ENCODE results near the gene SLC15A1.

The SLC15A1 gene, protein sequence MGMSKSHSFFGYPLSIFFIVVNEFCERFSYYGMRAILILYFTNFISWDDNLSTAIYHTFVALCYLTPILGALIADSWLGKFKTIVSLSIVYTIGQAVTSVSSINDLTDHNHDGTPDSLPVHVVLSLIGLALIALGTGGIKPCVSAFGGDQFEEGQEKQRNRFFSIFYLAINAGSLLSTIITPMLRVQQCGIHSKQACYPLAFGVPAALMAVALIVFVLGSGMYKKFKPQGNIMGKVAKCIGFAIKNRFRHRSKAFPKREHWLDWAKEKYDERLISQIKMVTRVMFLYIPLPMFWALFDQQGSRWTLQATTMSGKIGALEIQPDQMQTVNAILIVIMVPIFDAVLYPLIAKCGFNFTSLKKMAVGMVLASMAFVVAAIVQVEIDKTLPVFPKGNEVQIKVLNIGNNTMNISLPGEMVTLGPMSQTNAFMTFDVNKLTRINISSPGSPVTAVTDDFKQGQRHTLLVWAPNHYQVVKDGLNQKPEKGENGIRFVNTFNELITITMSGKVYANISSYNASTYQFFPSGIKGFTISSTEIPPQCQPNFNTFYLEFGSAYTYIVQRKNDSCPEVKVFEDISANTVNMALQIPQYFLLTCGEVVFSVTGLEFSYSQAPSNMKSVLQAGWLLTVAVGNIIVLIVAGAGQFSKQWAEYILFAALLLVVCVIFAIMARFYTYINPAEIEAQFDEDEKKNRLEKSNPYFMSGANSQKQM

DNA sequence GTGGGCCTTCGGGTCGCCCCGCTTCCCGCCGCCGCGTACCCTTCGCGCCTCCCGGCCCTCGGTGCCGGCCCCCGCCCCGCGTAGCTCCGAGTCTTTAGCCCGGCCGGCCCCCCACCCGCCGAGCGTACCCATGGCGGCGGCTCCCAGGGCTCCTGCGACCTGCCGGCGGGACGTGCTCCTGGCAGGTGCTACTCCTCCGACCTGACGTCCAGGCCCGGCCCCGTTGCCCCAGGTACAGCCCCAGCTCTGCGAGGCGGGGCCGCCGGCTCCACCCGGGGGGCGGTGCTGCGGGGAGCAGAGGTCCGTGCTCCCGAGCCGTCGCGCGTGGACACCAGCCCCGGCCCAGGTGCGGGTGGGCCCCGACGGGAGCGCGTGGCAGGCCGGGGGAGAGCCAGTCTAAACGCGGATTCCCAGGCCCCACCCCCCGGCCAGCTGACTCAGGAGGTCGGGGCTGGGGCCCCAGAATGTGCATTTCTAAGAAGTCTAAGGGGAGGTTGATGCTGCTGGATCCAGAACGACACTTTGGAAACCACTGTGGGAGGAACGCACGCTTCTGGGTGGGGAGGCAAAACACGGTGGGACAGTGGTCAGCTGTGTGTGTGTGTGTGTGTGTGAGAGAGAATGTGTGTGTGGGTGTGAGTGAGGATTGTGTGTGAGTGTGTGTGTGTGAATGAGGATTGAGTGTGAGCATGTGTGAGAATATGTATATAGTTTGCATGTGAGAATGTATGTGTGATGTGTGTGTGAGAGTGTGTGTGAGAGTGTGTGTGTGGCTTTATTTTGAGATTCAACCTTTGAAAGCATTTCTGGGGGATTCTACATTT, at the start of gene SLC15A1:
SLC15A1 (minus strand) TSS at position 206 of the 824 bp plus-strand sequence; CDS start at position 132, 74 bp downstream.
- H3K27me3 ChIP-seq (ENCODE audit: control insufficient read depth in 1 of 2, insufficient read depth in 2 of 2, low read length in 2 of 2): peaks cover 15 to 18% of the 10 kb centered on the region in 2 donors
- peak within 1 kb of the TSS; percentile 70 for H3K27ac ChIP-seq (ENCODE audit: low read depth, low read length)
- no peaks in the 10 kb centered on the region for H3K36me3 ChIP-seq (ENCODE audit: control insufficient read depth in 1 of 2, insufficient read depth in 2 of 2, low read length in 2 of 2)
- H3K4me1 ChIP-seq (ENCODE audit: control insufficient read depth in 1 of 2, insufficient read depth in 2 of 2, low read length in 2 of 2): peaks cover 0 to 8% of the 10 kb centered on the region in 2 donors
- H3K9ac ChIP-seq (ENCODE audit: low read depth in 1 of 2, low read length in 2 of 2): peak within 1 kb of the TSS; percentile 60 to 63
- peak within 1 kb of the TSS; percentile 63 to 75 for H3K4me3 ChIP-seq (ENCODE audit: low read depth in 1 of 2, low read length in 2 of 2)
- no peaks in the 10 kb centered on the region for H3K9me3 ChIP-seq (ENCODE audit: control insufficient read depth in 1 of 2, low read length in 2 of 2)

DNA sequence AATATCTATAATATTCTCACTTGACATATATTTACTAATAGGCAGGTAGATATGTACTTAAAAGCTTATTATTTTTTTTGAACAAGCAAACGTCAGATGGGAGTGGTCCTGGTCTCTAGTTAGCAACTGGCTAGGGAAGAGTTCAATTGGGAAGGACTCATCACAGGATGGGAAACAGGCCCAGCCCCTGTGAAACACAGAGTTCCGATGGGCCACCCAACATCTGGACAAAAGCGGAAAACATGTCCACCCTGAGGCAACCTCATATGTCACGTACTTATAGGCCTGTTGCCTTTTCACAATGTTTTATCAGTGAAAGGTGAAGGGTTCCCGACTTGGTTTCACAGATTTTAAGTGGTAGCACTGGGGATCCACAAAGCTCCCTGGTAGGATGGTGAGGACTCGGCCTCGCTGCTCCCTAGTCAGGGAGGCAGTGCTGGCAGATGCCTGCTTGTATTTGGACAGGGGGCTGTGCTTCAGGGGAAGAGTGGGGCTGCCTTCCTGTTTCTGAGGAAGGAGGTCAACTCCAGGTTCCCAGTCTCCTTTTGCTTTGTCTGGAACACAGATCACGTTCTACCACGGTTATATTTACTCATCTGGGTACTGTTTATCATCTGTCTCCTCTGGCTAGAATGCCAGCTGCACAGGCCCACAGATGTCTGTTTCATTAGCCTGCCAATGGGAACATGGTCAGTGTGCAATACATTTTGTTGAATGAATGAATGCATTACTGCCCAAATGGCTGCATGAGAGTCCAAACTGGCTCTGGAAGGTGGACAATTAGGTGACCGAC, 49.4 kb upstream of the SLC15A1 start:
- Histone ChIP-seq H3K4me1 (ENCODE audit: control insufficient read depth in 1 of 2, insufficient read depth in 2 of 2, low read length in 2 of 2) (peaks cover 5 to 23% of the 10 kb centered on the region in 2 donors), H3K9ac (ENCODE audit: low read depth in 1 of 2, low read length in 2 of 2) (no peak overlapping the region), H3K27ac (ENCODE audit: low read depth, low read length) (no peak overlapping the region), H3K27me3 (ENCODE audit: control insufficient read depth in 1 of 2, insufficient read depth in 2 of 2, low read length in 2 of 2) (no peaks in the 10 kb centered on the region), H3K36me3 (ENCODE audit: control insufficient read depth in 1 of 2, insufficient read depth in 2 of 2, low read length in 2 of 2) (peaks cover 3 to 15% of the 10 kb centered on the region in 2 donors), H3K9me3 (ENCODE audit: control insufficient read depth in 1 of 2, low read length in 2 of 2) (no peaks in the 10 kb centered on the region), H3K4me3 (ENCODE audit: low read depth in 1 of 2, low read length in 2 of 2) (no peak overlapping the region)

DNA sequence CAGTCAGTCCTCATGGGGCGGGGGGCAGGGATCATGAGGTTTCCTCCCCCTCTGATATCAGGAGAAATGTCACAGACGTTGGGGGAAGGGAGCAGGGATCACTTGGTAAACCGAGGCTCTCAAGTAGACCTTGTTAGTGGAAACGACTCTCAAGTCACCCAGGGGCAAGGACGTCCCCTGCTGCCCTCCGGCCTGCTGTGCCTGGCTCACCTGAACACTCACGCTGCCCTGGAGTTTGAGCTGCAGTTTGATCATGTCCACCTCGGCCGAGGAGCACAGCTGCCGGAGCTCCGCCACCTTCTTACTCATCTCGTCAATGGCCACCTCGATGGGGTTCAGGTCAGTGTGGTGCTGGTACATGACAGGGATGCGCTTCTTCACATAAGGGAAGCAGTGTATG, 47.6 kb upstream of the SLC15A1 start:
- Histone ChIP-seq H3K27ac (ENCODE audit: low read depth, low read length) (no peak overlapping the region), H3K36me3 (ENCODE audit: control insufficient read depth in 1 of 2, insufficient read depth in 2 of 2, low read length in 2 of 2) (peaks cover 7 to 20% of the 10 kb centered on the region in 2 donors), H3K27me3 (ENCODE audit: control insufficient read depth in 1 of 2, insufficient read depth in 2 of 2, low read length in 2 of 2) (no peaks in the 10 kb centered on the region), H3K4me1 (ENCODE audit: control insufficient read depth in 1 of 2, insufficient read depth in 2 of 2, low read length in 2 of 2) (peaks cover 5 to 23% of the 10 kb centered on the region in 2 donors), H3K9me3 (ENCODE audit: control insufficient read depth in 1 of 2, low read length in 2 of 2) (no peaks in the 10 kb centered on the region), H3K9ac (ENCODE audit: low read depth in 1 of 2, low read length in 2 of 2) (no peak overlapping the region), H3K4me3 (ENCODE audit: low read depth in 1 of 2, low read length in 2 of 2) (no peak overlapping the region)

DNA sequence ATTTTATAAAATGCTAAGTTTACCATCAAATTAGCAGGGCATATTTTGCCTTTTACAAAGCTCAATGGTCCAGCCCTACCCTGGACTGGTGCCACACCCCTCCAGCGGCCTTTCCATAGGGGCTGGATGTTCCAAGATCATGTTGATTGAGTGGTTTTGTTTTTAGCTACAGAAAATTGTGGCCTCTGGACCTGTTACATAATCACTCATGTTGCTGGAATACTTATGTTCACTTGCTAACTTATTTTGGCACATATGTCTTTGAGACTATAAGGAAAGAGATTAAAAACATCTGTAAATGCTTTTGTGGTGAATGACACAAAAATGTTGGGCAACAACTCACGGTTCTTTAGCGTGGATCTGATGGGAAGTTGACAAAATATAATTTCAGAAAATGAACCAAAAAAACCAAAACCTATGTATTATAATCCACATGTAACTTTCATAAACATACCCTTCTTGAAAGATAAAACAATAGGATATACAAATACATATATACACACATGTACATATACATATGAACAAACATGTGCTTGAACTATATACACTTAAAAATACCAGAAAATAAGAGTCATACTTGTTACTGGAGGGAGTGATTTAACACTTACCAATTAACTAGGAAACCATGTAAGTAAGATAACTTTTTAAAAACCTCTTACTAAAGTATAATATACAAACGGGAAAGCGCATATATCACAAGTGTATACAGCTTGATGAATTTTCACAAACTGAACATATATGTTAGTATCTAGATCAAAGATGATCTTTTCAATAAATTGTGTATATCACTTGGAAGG, 46.6 kb upstream of the SLC15A1 start:
- no peaks in the 10 kb centered on the region for H3K9me3 ChIP-seq (ENCODE audit: control insufficient read depth in 1 of 2, low read length in 2 of 2)
- no peak overlapping the region for H3K4me3 ChIP-seq (ENCODE audit: low read depth in 1 of 2, low read length in 2 of 2)
- no peaks in the 10 kb centered on the region for H3K27me3 ChIP-seq (ENCODE audit: control insufficient read depth in 1 of 2, insufficient read depth in 2 of 2, low read length in 2 of 2)
- no peak overlapping the region for H3K9ac ChIP-seq (ENCODE audit: low read depth in 1 of 2, low read length in 2 of 2)
- peaks cover 5 to 18% of the 10 kb centered on the region in 2 donors for H3K4me1 ChIP-seq (ENCODE audit: control insufficient read depth in 1 of 2, insufficient read depth in 2 of 2, low read length in 2 of 2)
- H3K36me3 ChIP-seq (ENCODE audit: control insufficient read depth in 1 of 2, insufficient read depth in 2 of 2, low read length in 2 of 2): peaks cover 14 to 28% of the 10 kb centered on the region in 2 donors
- H3K27ac ChIP-seq (ENCODE audit: low read depth, low read length): no peak overlapping the region

DNA sequence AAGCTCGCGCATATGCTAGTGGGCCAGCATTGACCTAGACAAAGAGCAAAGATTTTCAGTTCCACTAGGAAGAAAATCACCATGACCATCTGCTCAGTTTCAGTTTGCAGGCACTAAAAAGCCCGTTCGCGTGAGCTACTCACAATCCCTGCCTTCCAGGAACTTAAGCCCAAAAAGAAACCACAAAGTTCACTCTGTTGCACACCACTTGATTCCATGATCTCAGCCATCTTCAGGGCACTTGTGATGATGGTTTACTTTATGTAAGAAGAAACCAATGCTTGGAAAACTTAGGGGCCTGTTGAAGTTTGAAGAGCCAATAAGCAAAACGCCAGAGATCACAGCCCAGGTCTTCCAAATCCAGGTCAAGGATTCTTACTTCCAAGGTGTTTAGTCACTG, 45.0 kb upstream of the SLC15A1 start:
- Histone ChIP-seq H3K36me3 (ENCODE audit: control insufficient read depth in 1 of 2, insufficient read depth in 2 of 2, low read length in 2 of 2) (peaks cover 18 to 30% of the 10 kb centered on the region in 2 donors), H3K9ac (ENCODE audit: low read depth in 1 of 2, low read length in 2 of 2) (no peak overlapping the region), H3K27me3 (ENCODE audit: control insufficient read depth in 1 of 2, insufficient read depth in 2 of 2, low read length in 2 of 2) (no peaks in the 10 kb centered on the region), H3K4me3 (ENCODE audit: low read depth in 1 of 2, low read length in 2 of 2) (no peak overlapping the region), H3K9me3 (ENCODE audit: control insufficient read depth in 1 of 2, low read length in 2 of 2) (no peaks in the 10 kb centered on the region), H3K4me1 (ENCODE audit: control insufficient read depth in 1 of 2, insufficient read depth in 2 of 2, low read length in 2 of 2) (peaks cover 0 to 6% of the 10 kb centered on the region in 2 donors), H3K27ac (ENCODE audit: low read depth, low read length) (no peak overlapping the region)

DNA sequence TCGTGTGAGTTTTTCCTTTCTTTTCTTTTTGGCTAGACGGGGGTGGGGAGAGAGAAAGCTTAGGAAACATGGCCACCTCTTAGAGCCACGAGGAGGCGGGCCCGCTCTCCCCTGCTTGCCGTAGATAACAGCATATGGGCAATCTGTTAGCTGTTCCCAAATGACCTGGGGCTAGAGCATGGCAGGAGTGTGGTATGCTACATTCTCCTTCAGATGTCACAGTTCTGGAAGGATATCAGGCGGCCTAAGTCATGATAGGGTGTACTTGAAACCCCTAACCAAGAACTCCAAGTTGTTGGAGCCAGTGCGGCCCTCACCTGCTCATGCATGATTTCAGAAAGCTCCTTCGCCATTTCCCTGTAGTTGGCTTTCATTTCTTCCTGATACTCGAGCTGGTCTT, 44.3 kb upstream of the SLC15A1 start:
- Histone ChIP-seq H3K36me3 (ENCODE audit: control insufficient read depth in 1 of 2, insufficient read depth in 2 of 2, low read length in 2 of 2) (peaks cover 18 to 30% of the 10 kb centered on the region in 2 donors), H3K27me3 (ENCODE audit: control insufficient read depth in 1 of 2, insufficient read depth in 2 of 2, low read length in 2 of 2) (no peaks in the 10 kb centered on the region), H3K9me3 (ENCODE audit: control insufficient read depth in 1 of 2, low read length in 2 of 2) (no peaks in the 10 kb centered on the region), H3K27ac (ENCODE audit: low read depth, low read length) (no peak overlapping the region), H3K9ac (ENCODE audit: low read depth in 1 of 2, low read length in 2 of 2) (no peak overlapping the region), H3K4me3 (ENCODE audit: low read depth in 1 of 2, low read length in 2 of 2) (no peak overlapping the region), H3K4me1 (ENCODE audit: control insufficient read depth in 1 of 2, insufficient read depth in 2 of 2, low read length in 2 of 2) (no peaks in the 10 kb centered on the region)

DNA sequence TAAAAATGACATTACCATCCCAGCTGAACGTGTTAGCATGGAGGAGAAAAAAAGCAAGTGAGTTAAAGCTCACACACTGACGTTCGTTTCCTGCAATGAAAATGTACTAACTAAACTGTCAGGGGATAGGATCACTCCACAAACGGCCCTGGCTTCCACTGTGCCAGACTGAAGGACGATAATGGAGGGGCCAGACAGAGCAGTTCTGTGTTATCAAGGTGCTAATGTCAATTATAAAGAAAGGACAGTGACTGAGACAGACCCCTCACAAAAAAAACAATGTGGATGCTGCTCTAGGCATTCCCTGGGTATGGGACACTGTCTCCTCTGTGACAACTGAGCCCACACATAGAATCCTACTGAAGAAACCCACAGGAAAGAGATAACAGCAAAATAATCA, 43.7 kb upstream of the SLC15A1 start:
- H3K9ac ChIP-seq (ENCODE audit: low read depth in 1 of 2, low read length in 2 of 2): no peak overlapping the region
- H3K4me3 ChIP-seq (ENCODE audit: low read depth in 1 of 2, low read length in 2 of 2): no peak overlapping the region
- H3K9me3 ChIP-seq (ENCODE audit: control insufficient read depth in 1 of 2, low read length in 2 of 2): no peaks in the 10 kb centered on the region
- H3K27me3 ChIP-seq (ENCODE audit: control insufficient read depth in 1 of 2, insufficient read depth in 2 of 2, low read length in 2 of 2): no peaks in the 10 kb centered on the region
- H3K36me3 ChIP-seq (ENCODE audit: control insufficient read depth in 1 of 2, insufficient read depth in 2 of 2, low read length in 2 of 2): peaks cover 18 to 30% of the 10 kb centered on the region in 2 donors
- no peaks in the 10 kb centered on the region for H3K4me1 ChIP-seq (ENCODE audit: control insufficient read depth in 1 of 2, insufficient read depth in 2 of 2, low read length in 2 of 2)
- H3K27ac ChIP-seq (ENCODE audit: low read depth, low read length): no peak overlapping the region

DNA sequence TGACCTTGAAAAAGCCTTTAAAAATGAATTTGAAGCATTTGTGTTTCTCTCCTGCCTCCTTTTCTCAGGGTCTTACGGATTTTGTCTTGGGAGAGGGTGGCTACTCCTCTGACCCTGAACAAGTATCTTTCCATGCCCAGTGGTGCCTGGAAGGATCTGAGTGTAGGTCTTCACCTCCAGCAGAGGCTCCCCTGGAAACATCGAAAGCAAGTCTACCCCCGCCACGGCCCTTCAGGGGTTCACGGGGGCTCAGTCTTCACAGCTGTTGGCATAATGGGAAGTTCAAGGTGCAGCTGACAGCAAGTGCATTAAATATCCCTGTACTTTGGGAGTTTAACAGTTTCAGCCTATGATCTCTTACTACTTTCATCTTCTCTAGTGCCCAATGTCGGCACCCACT, 42.7 kb upstream of the SLC15A1 start:
- no peak overlapping the region for H3K4me3 ChIP-seq (ENCODE audit: low read depth in 1 of 2, low read length in 2 of 2)
- H3K9ac ChIP-seq (ENCODE audit: low read depth in 1 of 2, low read length in 2 of 2): no peak overlapping the region
- H3K4me1 ChIP-seq (ENCODE audit: control insufficient read depth in 1 of 2, insufficient read depth in 2 of 2, low read length in 2 of 2): no peaks in the 10 kb centered on the region
- H3K36me3 ChIP-seq (ENCODE audit: control insufficient read depth in 1 of 2, insufficient read depth in 2 of 2, low read length in 2 of 2): peaks cover 18 to 28% of the 10 kb centered on the region in 2 donors
- H3K27ac ChIP-seq (ENCODE audit: low read depth, low read length): no peak overlapping the region
- H3K9me3 ChIP-seq (ENCODE audit: control insufficient read depth in 1 of 2, low read length in 2 of 2): no peaks in the 10 kb centered on the region
- H3K27me3 ChIP-seq (ENCODE audit: control insufficient read depth in 1 of 2, insufficient read depth in 2 of 2, low read length in 2 of 2): no peaks in the 10 kb centered on the region

DNA sequence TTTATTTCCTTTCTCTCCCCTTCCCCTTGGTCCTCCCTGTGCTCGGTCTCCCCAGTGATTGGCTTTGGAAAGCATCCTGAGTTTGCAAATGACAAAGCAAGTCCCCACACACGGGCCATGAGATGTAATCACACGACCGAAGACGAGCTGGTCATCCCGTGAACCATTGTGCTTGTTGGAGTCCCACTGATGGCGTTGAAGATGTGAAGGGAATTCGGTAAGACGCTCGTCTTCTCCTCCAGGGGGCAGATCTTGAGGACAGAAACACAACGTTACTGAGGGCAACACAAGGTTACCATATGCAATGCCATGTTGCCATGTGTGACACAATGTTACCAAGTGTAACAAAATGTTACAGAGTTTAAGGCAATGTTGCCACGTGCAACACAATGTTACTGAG, 42.0 kb upstream of the SLC15A1 start:
- Histone ChIP-seq H3K9ac (ENCODE audit: low read depth in 1 of 2, low read length in 2 of 2) (no peak overlapping the region), H3K4me1 (ENCODE audit: control insufficient read depth in 1 of 2, insufficient read depth in 2 of 2, low read length in 2 of 2) (no peaks in the 10 kb centered on the region), H3K27ac (ENCODE audit: low read depth, low read length) (no peak overlapping the region), H3K27me3 (ENCODE audit: control insufficient read depth in 1 of 2, insufficient read depth in 2 of 2, low read length in 2 of 2) (no peaks in the 10 kb centered on the region), H3K9me3 (ENCODE audit: control insufficient read depth in 1 of 2, low read length in 2 of 2) (no peaks in the 10 kb centered on the region), H3K36me3 (ENCODE audit: control insufficient read depth in 1 of 2, insufficient read depth in 2 of 2, low read length in 2 of 2) (peaks cover 18 to 25% of the 10 kb centered on the region in 2 donors), H3K4me3 (ENCODE audit: low read depth in 1 of 2, low read length in 2 of 2) (no peak overlapping the region)

Measured in duodenal mucosa (tissue), 2 donors.